Neuronal stem cell (in vitro differentiated cells): ENCODE results near the gene NADK2.

Source experiments
- DNase-seq: peaks from one replicate; pipeline ENCODE4 v3.0.0-alpha.2; 2013; ENCODE audit warnings: low spot score
- H2AFZ ChIP-seq: one replicate; pipeline ENCODE4 v1.6.1; 2013; ENCODE audit warnings: mild to moderate bottlenecking, low read length, inconsistent platforms
- H2AK5ac ChIP-seq: 2 replicates; pipeline ENCODE4 v1.6.1; 2013; ENCODE audit warnings: low read depth, mild to moderate bottlenecking, inconsistent platforms, low read length, moderate library complexity, mixed read lengths
- H2BK120ac ChIP-seq: 2 replicates; pipeline ENCODE4 v1.6.1; 2013; ENCODE audit warnings: low read depth, mild to moderate bottlenecking, inconsistent platforms, low read length, moderate library complexity, mixed read lengths
- H2BK12ac ChIP-seq: one replicate; pipeline ENCODE4 v1.6.1; 2013; ENCODE audit warnings: low read length, inconsistent platforms
- H2BK15ac ChIP-seq: 2 replicates; pipeline ENCODE4 v1.6.1; 2013; ENCODE audit warnings: mild to moderate bottlenecking, low read length, inconsistent platforms, mixed read lengths
- H2BK5ac ChIP-seq: one replicate; pipeline ENCODE4 v1.6.1; 2013; ENCODE audit warnings: inconsistent platforms, mild to moderate bottlenecking, low read length, moderate library complexity
- H3K14ac ChIP-seq: one replicate; pipeline ENCODE4 v1.6.1; 2013; ENCODE audit warnings: low read length, inconsistent platforms
- H3K18ac ChIP-seq: 2 replicates; pipeline ENCODE4 v1.6.1; 2013; ENCODE audit warnings: low read length, inconsistent platforms
- H3K23ac ChIP-seq: 2 replicates; pipeline ENCODE4 v1.6.1; 2013; ENCODE audit warnings: low read depth, mild to moderate bottlenecking, mixed read lengths, low read length, inconsistent platforms; ENCODE audit not compliant: poor library complexity
- H3K27ac ChIP-seq: replicated peaks from 3 replicates; pipeline ENCODE4 v1.5.1; 2013; ENCODE audit warnings: low read length, inconsistent platforms
- H3K27me3 ChIP-seq, 3 experiments: 2 replicates each; pipeline ENCODE4 v1.6.1; 2013; ENCODE audit warnings: low read length in 3 of 3, mild to moderate bottlenecking in 2 of 3, inconsistent platforms in 1 of 3, low read depth in 1 of 3, mixed read lengths in 1 of 3, moderate library complexity in 1 of 3; ENCODE audit not compliant: control insufficient read depth in 3 of 3, insufficient read depth in 3 of 3
- H3K36me3 ChIP-seq, 2 donors: replicated peaks in 1 of 2; 2 replicates each; pipeline ENCODE4 v1.6.1; 2013; ENCODE audit warnings: low read length in 2 of 2; ENCODE audit not compliant: control insufficient read depth in 2 of 2, insufficient read depth in 2 of 2
- H3K4ac ChIP-seq: 2 replicates; pipeline ENCODE4 v1.6.1; 2013; ENCODE audit warnings: inconsistent platforms, mild to moderate bottlenecking, low read length, moderate library complexity
- H3K4me1 ChIP-seq, 2 donors: 1 replicate in 1 of 2; 2 replicates in 1 of 2; pipeline ENCODE4 v1.6.1; 2013; ENCODE audit warnings: low read length in 2 of 2, low read depth in 1 of 2; ENCODE audit not compliant: control insufficient read depth in 2 of 2, insufficient read depth in 1 of 2
- H3K4me2 ChIP-seq: one replicate; pipeline ENCODE4 v1.6.1; 2013; ENCODE audit warnings: mild to moderate bottlenecking, low read length, inconsistent platforms; ENCODE audit not compliant: insufficient read depth, poor library complexity, severe bottlenecking
- H3K4me3 ChIP-seq, 2 donors: 2 replicates each; pipeline ENCODE4 v1.5.1; 2013; ENCODE audit warnings: low read length in 2 of 2, mild to moderate bottlenecking in 2 of 2, inconsistent platforms in 1 of 2, moderate library complexity in 1 of 2
- H3K79me1 ChIP-seq: one replicate; pipeline ENCODE4 v1.6.1; 2013; ENCODE audit warnings: low read depth, mild to moderate bottlenecking, inconsistent platforms, low read length, moderate library complexity
- H3K9ac ChIP-seq: one replicate; pipeline ENCODE4 v1.6.1; 2013; ENCODE audit warnings: mild to moderate bottlenecking, low read depth, low read length, inconsistent platforms; ENCODE audit not compliant: poor library complexity
- H3K9me3 ChIP-seq, 2 donors: replicated peaks in 1 of 2; 2 replicates each; pipeline versions ENCODE3 to v1.6.1; 2013; ENCODE audit warnings: low read length in 2 of 2, mild to moderate bottlenecking in 2 of 2, inconsistent platforms in 1 of 2, low read depth in 1 of 2, mixed read lengths in 1 of 2, moderate library complexity in 1 of 2; ENCODE audit not compliant: control insufficient read depth in 2 of 2, insufficient read depth in 1 of 2
- H4K8ac ChIP-seq: one replicate; pipeline ENCODE4 v1.6.1; 2013; ENCODE audit warnings: low read depth, mild to moderate bottlenecking, inconsistent platforms, low read length, moderate library complexity
- H4K91ac ChIP-seq: one replicate; pipeline ENCODE4 v1.6.1; 2013; ENCODE audit warnings: low read length, low read depth, mild to moderate bottlenecking, inconsistent platforms; ENCODE audit not compliant: poor library complexity
- WGBS, 2 donors: extraction: QIAGEN DNeasy Blood & Tissue Kit; methylation state at CpG; one replicate each; pipeline ENCODE4 v1.1.7; 2013; ENCODE audit warnings: missing lambda C conversion rate in 2 of 2, mixed read lengths in 1 of 2; ENCODE audit not compliant: insufficient read length in 2 of 2, insufficient replicate concordance in 1 of 2; ENCODE audit errors: extremely low coverage in 2 of 2; 5-methylcytosine and 5-hydroxymethylcytosine counted together

NADK2 gene

DNA sequence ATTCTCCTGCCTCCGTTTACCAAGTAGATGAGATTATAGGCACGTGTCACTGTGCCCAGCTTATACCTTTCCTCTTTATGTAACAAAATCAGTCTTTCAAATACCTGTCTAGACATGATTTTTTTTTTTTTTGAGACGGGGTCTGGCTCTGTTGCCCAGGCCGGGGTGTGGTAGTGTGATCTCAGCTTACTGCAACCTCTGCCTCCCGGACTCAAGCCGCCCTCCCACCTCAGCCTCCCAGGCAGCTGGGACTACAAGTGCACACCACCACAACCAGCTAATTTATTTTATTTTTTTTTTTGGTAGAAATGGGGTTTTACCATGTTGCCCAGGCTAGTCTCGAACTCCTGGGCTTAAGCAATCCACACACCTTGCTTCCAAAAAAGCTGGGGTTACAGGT, 13.2 kb downstream of the NADK2 start:
- Histone ChIP-seq H4K8ac (no peak overlapping the region), H3K23ac (no peak overlapping the region), H3K4ac (no peak overlapping the region), H3K9ac (no peak overlapping the region), H2BK120ac (no peak overlapping the region), H2BK15ac (no peak overlapping the region), H3K14ac (no peak overlapping the region), H3K36me3 (peaks cover 2 to 32% of the 10 kb centered on the region in 2 donors), H2BK12ac (no peak overlapping the region), H3K27me3 (no peaks in the 10 kb centered on the region), H3K4me2 (no peak overlapping the region), H3K4me3 (no peak overlapping the region), H3K9me3 (no peaks in the 10 kb centered on the region), H3K18ac (no peak overlapping the region), H3K79me1 (no peaks in the 10 kb centered on the region), H3K27ac (no peak overlapping the region), H2BK5ac (no peak overlapping the region), H2AFZ (no peak overlapping the region), H3K4me1 (no peaks in the 10 kb centered on the region), H2AK5ac (no peak overlapping the region), H4K91ac (no peak overlapping the region)
- no peak for DNase-seq
- no CpG with 5 or more reads among the region's 7 CpGs for whole genome bisulfite sequencing, 2 donors

DNA sequence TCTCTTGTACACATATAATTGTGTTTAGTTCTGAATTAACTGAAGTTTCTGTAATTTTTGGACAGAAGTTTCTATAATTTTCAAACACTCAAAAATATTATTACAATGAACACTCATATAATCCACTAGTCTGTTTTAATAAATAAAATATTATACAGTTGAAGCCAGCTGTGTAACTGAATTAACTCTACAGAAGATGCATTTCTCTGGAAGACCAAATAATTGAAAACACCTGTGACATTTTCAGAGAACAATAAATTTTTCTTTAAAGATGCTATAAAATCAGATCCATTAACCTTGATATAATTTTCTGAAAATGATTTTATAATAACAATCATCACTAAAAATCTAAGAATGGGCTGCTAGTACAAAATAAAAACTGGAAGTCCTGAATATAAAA, 14.7 kb downstream of the NADK2 start:
- Histone ChIP-seq H3K18ac (no peak overlapping the region), H4K8ac (no peak overlapping the region), H3K23ac (no peak overlapping the region), H3K4me3 (no peak overlapping the region), H3K4ac (no peak overlapping the region), H2BK15ac (no peak overlapping the region), H3K27me3 (no peaks in the 10 kb centered on the region), H2AK5ac (no peak overlapping the region), H2BK5ac (no peak overlapping the region), H3K4me1 (no peaks in the 10 kb centered on the region), H4K91ac (no peak overlapping the region), H3K36me3 (peaks cover 2 to 46% of the 10 kb centered on the region in 2 donors), H3K79me1 (no peaks in the 10 kb centered on the region), H3K4me2 (no peak overlapping the region), H2BK120ac (no peak overlapping the region), H3K9me3 (no peaks in the 10 kb centered on the region), H2AFZ (no peak overlapping the region), H2BK12ac (no peak overlapping the region), H3K14ac (no peak overlapping the region), H3K27ac (no peak overlapping the region), H3K9ac (no peak overlapping the region)
- no peak for DNase-seq

DNA sequence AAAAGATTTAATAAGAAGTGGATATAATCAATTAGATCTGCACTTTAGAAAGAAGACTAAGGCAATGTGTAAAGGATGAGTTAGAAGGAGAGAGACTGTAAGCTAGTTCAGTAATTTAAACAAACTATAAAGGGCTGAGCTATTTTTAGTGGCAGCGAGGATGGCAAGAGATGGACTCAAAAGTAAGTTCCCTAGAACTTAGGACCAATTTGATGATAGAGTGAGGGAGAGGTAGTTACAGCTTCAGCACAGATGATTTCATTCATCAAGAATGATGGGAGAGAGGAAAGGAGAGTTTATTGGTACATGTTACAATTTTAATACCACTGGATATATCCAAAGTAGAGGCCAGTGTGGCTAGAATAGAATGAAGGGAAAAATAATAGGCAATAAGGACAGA, 19.1 kb downstream of the NADK2 start:
- Histone ChIP-seq H4K8ac (no peak overlapping the region), H2BK5ac (no peak overlapping the region), H4K91ac (no peak overlapping the region), H2AFZ (no peak overlapping the region), H3K79me1 (no peaks in the 10 kb centered on the region), H2AK5ac (no peak overlapping the region), H3K4me2 (no peak overlapping the region), H3K9me3 (no peaks in the 10 kb centered on the region), H3K4me1 (no peaks in the 10 kb centered on the region), H3K4ac (no peak overlapping the region), H3K36me3 (peaks cover 6 to 90% of the 10 kb centered on the region in 2 donors), H3K27me3 (no peaks in the 10 kb centered on the region), H2BK120ac (no peak overlapping the region), H2BK12ac (no peak overlapping the region), H3K9ac (no peak overlapping the region), H2BK15ac (no peak overlapping the region), H3K27ac (no peak overlapping the region), H3K4me3 (no peak overlapping the region), H3K18ac (no peak overlapping the region), H3K23ac (no peak overlapping the region), H3K14ac (no peak overlapping the region)
- WGBS, 2 donors = no CpG with 5 or more reads among the region's 1 CpG
- DNase-seq = no peak

DNA sequence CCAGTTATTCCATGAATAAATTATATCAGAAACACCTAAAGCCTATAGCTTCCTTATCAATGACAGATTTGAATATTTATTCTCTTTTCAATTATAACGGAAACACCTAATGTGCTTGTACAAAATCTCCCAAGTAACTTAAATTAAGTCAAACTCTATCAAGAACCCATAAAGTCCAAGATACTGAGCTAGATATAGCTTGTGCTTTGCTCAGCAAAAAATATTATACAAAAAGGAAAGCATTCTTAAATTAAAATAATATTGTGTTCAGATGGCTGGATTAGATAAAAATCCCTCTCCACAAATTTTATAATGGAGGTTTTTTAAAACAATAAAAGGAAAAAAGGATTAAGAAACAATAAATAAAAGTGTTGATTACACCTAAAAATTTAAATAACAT, 23.7 kb downstream of the NADK2 start:
- H3K27ac ChIP-seq = no peak overlapping the region
- H2BK5ac ChIP-seq = no peak overlapping the region
- no peaks in the 10 kb centered on the region for H3K79me1 ChIP-seq
- no peak overlapping the region for H3K14ac ChIP-seq
- H3K27me3 ChIP-seq = no peaks in the 10 kb centered on the region
- no peak overlapping the region for H2AFZ ChIP-seq
- no CpG with 5 or more reads among the region's 1 CpG for WGBS, 2 donors
- H3K4me1 ChIP-seq = no peaks in the 10 kb centered on the region
- no peak overlapping the region for H3K4ac ChIP-seq
- peaks cover 4 to 95% of the 10 kb centered on the region in 2 donors for H3K36me3 ChIP-seq
- H2AK5ac ChIP-seq = no peak overlapping the region
- no peak overlapping the region for H3K9ac ChIP-seq
- H2BK12ac ChIP-seq = no peak overlapping the region
- H2BK15ac ChIP-seq = no peak overlapping the region
- no peaks in the 10 kb centered on the region for H3K9me3 ChIP-seq
- no peak overlapping the region for H3K4me2 ChIP-seq
- H4K91ac ChIP-seq = no peak overlapping the region
- no peak for DNase-seq
- H2BK120ac ChIP-seq = no peak overlapping the region
- H3K23ac ChIP-seq = no peak overlapping the region
- no peak overlapping the region for H3K4me3 ChIP-seq
- no peak overlapping the region for H3K18ac ChIP-seq
- no peak overlapping the region for H4K8ac ChIP-seq
